ENCODE results near the gene KRTAP5-2. TPM values are rescaled to one million over a fixed set of nuclear protein-coding genes. Genes with fewer than 3 reads are reported as not detected.
"Not testable (repeated sequence)": the region's sequence is repeated elsewhere in the genome, so short reads cannot be mapped to it uniquely, and the experiment has no call there.

The KRTAP5-2 gene
- total RNA-seq, 4 donors from 2014 or later, result 1.7 to 12.0 (median 4.6) TPM; not detected in 1

DNA sequence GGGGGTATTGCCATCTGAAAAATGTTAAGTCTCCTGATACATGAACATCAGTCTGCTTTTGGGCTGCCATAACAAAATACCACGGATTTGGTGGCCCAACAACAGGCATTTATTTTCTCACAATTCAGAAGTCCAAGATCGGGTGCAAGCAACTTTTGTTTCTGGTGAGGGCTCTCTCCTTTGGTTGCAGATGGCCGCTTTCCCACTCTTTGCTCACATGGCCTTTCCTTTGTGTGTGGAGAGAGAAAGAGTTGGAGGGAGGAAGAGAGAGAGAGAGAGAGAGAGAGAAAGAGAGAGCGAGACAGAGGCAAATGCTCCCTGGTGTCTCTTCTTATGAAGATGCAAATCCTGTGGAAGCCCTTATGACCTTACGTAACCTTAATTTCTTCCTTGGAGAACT is 2.5 kb upstream of the KRTAP5-2 start:
- TF ChIP-seq POLR2A (IDR thresholded peaks at IDR 0.05), result no peak
- TF ChIP-seq, protein P1, sequence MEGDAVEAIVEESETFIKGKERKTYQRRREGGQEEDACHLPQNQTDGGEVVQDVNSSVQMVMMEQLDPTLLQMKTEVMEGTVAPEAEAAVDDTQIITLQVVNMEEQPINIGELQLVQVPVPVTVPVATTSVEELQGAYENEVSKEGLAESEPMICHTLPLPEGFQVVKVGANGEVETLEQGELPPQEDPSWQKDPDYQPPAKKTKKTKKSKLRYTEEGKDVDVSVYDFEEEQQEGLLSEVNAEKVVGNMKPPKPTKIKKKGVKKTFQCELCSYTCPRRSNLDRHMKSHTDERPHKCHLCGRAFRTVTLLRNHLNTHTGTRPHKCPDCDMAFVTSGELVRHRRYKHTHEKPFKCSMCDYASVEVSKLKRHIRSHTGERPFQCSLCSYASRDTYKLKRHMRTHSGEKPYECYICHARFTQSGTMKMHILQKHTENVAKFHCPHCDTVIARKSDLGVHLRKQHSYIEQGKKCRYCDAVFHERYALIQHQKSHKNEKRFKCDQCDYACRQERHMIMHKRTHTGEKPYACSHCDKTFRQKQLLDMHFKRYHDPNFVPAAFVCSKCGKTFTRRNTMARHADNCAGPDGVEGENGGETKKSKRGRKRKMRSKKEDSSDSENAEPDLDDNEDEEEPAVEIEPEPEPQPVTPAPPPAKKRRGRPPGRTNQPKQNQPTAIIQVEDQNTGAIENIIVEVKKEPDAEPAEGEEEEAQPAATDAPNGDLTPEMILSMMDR (IDR thresholded peaks at IDR 0.05), result no peak
- no peak for TF ChIP-seq POLR2AphosphoS5 (IDR thresholded peaks at IDR 0.05)
- no peak for TF ChIP-seq EP300 (IDR thresholded peaks at IDR 0.05)
- Histone ChIP-seq H3K4me1 (no peaks in the 10 kb centered on the region), H3K27me3 (peaks cover 48% of the 10 kb centered on the region), H3K36me3 (no peaks in the 10 kb centered on the region), H3K27ac (no peak overlapping the region), H3K4me3 (no peak overlapping the region), H3K9me3 (no peaks in the 10 kb centered on the region)
- no peak for DNase-seq (ENCODE audit: low spot score in 2 of 2)
- WGBS, result 79% methylated on average over 5 of the region's 5 CpGs

- Histone ChIP-seq H3K36me3 (no peaks in the 10 kb centered on the region), H3K4me3 (no peak overlapping the region), H3K27ac (no peak overlapping the region), H3K9me3 (no peaks in the 10 kb centered on the region), H3K4me1 (no peaks in the 10 kb centered on the region), H3K27me3 (peaks cover 35% of the 10 kb centered on the region)
- 52% methylated on average over 5 of the region's 6 CpGs for WGBS
- TF ChIP-seq, protein P1 (IDR thresholded peaks at IDR 0.05), result no peak
- TF ChIP-seq POLR2A (IDR thresholded peaks at IDR 0.05) (no peak), POLR2AphosphoS5 (IDR thresholded peaks at IDR 0.05) (no peak), EP300 (IDR thresholded peaks at IDR 0.05) (no peak)
- DNase-seq (ENCODE audit: low spot score in 2 of 2), result no peak
These were observed 722 bp upstream of the KRTAP5-2 start for GRCh38 chr11:1598816-1599215.

GRCh38 chr11:1598406-1598805 is 312 bp upstream of the KRTAP5-2 start:
- H3K4me1 ChIP-seq; H3K4me3 ChIP-seq; DNase-seq (ENCODE audit: low spot score in 2 of 2); H3K9me3 ChIP-seq; H3K36me3 ChIP-seq; H3K27ac ChIP-seq: not testable (repeated sequence)
- 82% methylated on average over 3 of the region's 3 CpGs for WGBS
- H3K27me3 ChIP-seq, result peaks cover 39% of the 10 kb centered on the region

DNA sequence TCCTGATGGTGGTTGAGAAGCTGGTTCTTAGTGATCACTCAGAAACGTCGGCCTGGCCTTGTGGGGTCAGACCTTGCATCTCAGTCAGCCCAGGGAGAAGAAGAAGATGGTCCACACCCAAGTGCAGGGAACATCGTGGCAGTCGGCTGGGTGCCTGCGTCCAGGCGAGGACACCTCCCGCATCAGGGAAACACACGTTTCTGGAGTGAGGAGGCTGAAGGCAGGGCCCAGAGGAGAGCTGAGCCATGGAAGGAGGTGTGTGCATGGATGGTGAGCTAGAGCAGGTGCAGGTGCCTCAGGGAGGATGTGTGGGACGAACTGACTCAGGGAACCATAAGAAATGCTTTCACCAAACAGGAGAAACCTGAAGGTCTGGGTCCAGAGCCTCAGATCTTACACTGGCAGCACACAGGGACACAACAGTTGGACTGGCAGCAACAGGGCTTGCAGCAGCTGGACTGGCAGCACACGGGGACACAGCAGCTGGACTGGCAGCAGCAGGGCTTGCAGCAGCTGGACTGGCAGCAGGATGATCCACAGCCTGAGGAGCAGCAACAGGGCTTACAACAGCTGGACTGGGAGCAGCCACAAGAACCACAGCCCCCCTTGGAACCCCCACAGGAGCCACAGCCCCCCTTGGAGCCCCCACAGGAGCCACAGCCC is 632 bp downstream of the KRTAP5-2 start:
- WGBS, result 78% methylated on average over 10 of the region's 10 CpGs
- no peak for DNase-seq (ENCODE audit: low spot score in 2 of 2)
- Histone ChIP-seq H3K4me1 (no peaks in the 10 kb centered on the region), H3K27ac (no peak overlapping the region), H3K36me3 (no peaks in the 10 kb centered on the region), H3K27me3 (peaks cover 47% of the 10 kb centered on the region), H3K9me3 (no peaks in the 10 kb centered on the region), H3K4me3 (no peak overlapping the region)
- TF ChIP-seq, protein P1 (IDR thresholded peaks at IDR 0.05), result no peak
- no peak for TF ChIP-seq POLR2A (IDR thresholded peaks at IDR 0.05)
- TF ChIP-seq POLR2AphosphoS5 (IDR thresholded peaks at IDR 0.05), result no peak
- TF ChIP-seq EP300 (IDR thresholded peaks at IDR 0.05), result no peak

DNA sequence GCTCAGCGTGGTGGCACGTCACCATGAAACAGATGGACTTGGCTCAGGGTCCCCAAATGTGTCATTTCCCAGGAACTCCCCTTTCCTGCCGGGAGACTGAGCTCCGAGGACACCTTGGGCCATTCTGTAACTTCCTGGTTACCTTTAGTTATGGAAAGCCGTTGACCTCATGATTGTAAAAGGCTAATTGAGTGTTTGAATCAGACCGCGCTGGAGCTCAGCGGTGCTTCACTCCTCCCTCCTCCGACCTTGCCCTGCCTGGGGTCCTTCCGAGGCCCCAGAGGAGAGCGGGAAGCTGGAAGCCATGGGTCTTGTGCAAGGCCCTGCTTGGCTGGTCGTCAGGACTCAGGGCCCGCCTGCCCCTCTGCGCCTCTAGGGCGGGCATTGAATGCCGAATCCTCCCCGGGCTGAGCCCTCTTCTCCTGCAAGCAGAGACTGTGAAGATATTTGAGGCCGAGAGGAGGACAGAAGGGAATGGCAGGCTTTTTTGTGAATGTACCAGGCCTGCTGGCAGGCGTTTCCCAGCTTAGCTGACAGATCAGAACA is 1.4 kb downstream of the KRTAP5-2 start:
- not testable (repeated sequence) for DNase-seq (ENCODE audit: low spot score in 2 of 2); H3K9me3 ChIP-seq; H3K4me1 ChIP-seq; H3K36me3 ChIP-seq; H3K27ac ChIP-seq; H3K4me3 ChIP-seq
- peaks cover 56% of the 10 kb centered on the region for H3K27me3 ChIP-seq
- WGBS, result 72% methylated on average over 11 of the region's 19 CpGs

- peaks cover 54% of the 10 kb centered on the region for H3K27me3 ChIP-seq
- DNase-seq (ENCODE audit: low spot score in 2 of 2); H3K36me3 ChIP-seq; H3K4me3 ChIP-seq; H3K9me3 ChIP-seq; H3K27ac ChIP-seq; H3K4me1 ChIP-seq: not testable (repeated sequence)
- 67% methylated on average over 11 of the region's 11 CpGs for WGBS
These were observed 2.0 kb downstream of the KRTAP5-2 start for GRCh38 chr11:1595994-1596575.

Measured in suprapubic skin (tissue), 4 donors.